ENCODE results near the gene FOXF1. TPM values are rescaled to one million over a fixed set of nuclear protein-coding genes. Genes with fewer than 3 reads are reported as not detected.

FOXF1 gene
- total and polyA plus RNA-seq, 7 experiments from 2014 or later = not detected

GRCh38 chr16:86495756-86496261 is 14.5 kb upstream of the FOXF1 start:
- no peak for ATAC-seq
- Histone ChIP-seq H3K36me3 (ENCODE audit: control insufficient read depth in 2 of 3, insufficient read depth in 3 of 3, low read length in 3 of 3) (no peaks in the 10 kb centered on the region), H3K4me1 (ENCODE audit: control insufficient read depth in 2 of 2, insufficient read depth in 2 of 2, low read length in 2 of 2) (no peaks in the 10 kb centered on the region), H3K4me3 (ENCODE audit: low read length) (no peak overlapping the region), H3K9me3 (ENCODE audit: control insufficient read depth in 2 of 3, low read length in 3 of 3) (no peaks in the 10 kb centered on the region), H3K27me3 (ENCODE audit: control insufficient read depth in 2 of 2, insufficient read depth in 2 of 2, low read length in 2 of 2) (no peaks in the 10 kb centered on the region), H3K27ac (ENCODE audit: low read depth, low read length) (no peak overlapping the region)
- POLR2A ChIA-PET = no interaction called here
- Mint-ChIP-seq H3K9me3 (peaks cover 0 to 2% (median 0%) of the 10 kb centered on the region in 11 donors), H3K27me3 (peaks cover 58 to 87% (median 74%) of the 10 kb centered on the region in 5 donors), H3K4me3 (no peak overlapping the region), H3K27ac (no peak overlapping the region), H3K4me1 (peaks cover 0 to 8% (median 4%) of the 10 kb centered on the region in 7 donors), H3K36me3 (no peaks in the 10 kb centered on the region)
- CTCF ChIA-PET = no interaction called here
- intact Hi-C loops (cut with micrococcal nuclease) = loop anchor here in 1 of 2 donors (1.0 kb wide), 1 partner anchor 13 kb away; no protein-coding TSS in a partner anchor
- DNase-seq = no peak

- H3K36me3 Mint-ChIP-seq = no peaks in the 10 kb centered on the region
- intact Hi-C loops (cut with micrococcal nuclease) = loop anchor here in 1 of 2 donors (1.0 kb wide), 1 partner anchor 13 kb away; no protein-coding TSS in a partner anchor
These were observed 13.9 kb upstream of the FOXF1 start for GRCh38 chr16:86496262-86496928.

GRCh38 chr16:86496929-86497461 is 13.3 kb upstream of the FOXF1 start:
- Mint-ChIP-seq H3K4me1 (peaks cover 0 to 8% (median 4%) of the 10 kb centered on the region in 7 donors), H3K4me3 (peak overlapping the region in 2 of 10 donors; percentile 45 to 53), H3K36me3 (no peaks in the 10 kb centered on the region), H3K27me3 (peaks cover 58 to 91% (median 72%) of the 10 kb centered on the region in 5 donors), H3K27ac (peak overlapping the region in 1 of 9 donors; percentile 58), H3K9me3 (peaks cover 0 to 2% (median 0%) of the 10 kb centered on the region in 11 donors)
- Histone ChIP-seq H3K9me3 (ENCODE audit: control insufficient read depth in 2 of 3, low read length in 3 of 3) (no peaks in the 10 kb centered on the region), H3K27me3 (ENCODE audit: control insufficient read depth in 2 of 2, insufficient read depth in 2 of 2, low read length in 2 of 2) (peaks cover 0 to 3% of the 10 kb centered on the region in 2 donors), H3K36me3 (ENCODE audit: control insufficient read depth in 2 of 3, insufficient read depth in 3 of 3, low read length in 3 of 3) (no peaks in the 10 kb centered on the region), H3K27ac (ENCODE audit: low read depth, low read length) (no peak overlapping the region), H3K4me1 (ENCODE audit: control insufficient read depth in 2 of 2, insufficient read depth in 2 of 2, low read length in 2 of 2) (no peaks in the 10 kb centered on the region), H3K4me3 (ENCODE audit: low read length) (no peak overlapping the region)
- ChIA-PET CTCF (no interaction called here), POLR2A (no interaction called here)
- ATAC-seq (no peak), DNase-seq (no peak)
- intact Hi-C loops (cut with micrococcal nuclease) = loop anchor here in 1 of 2 donors (1.0 kb wide), 1 partner anchor 12 kb away; no protein-coding TSS in a partner anchor

More at GRCh38 chr16:86496262-86496928, 13.9 kb upstream of the FOXF1 start:
- Mint-ChIP-seq H3K27ac (peak overlapping the region in 1 of 9 donors; percentile 58), H3K4me3 (peak overlapping the region in 2 of 10 donors; percentile 45 to 53), H3K4me1 (peaks cover 0 to 8% (median 4%) of the 10 kb centered on the region in 7 donors), H3K9me3 (peaks cover 0 to 2% (median 0%) of the 10 kb centered on the region in 11 donors), H3K27me3 (peaks cover 58 to 87% (median 74%) of the 10 kb centered on the region in 5 donors)
- ATAC-seq = no peak
- Histone ChIP-seq H3K4me1 (ENCODE audit: control insufficient read depth in 2 of 2, insufficient read depth in 2 of 2, low read length in 2 of 2) (no peaks in the 10 kb centered on the region), H3K27ac (ENCODE audit: low read depth, low read length) (no peak overlapping the region), H3K27me3 (ENCODE audit: control insufficient read depth in 2 of 2, insufficient read depth in 2 of 2, low read length in 2 of 2) (no peaks in the 10 kb centered on the region), H3K36me3 (ENCODE audit: control insufficient read depth in 2 of 3, insufficient read depth in 3 of 3, low read length in 3 of 3) (no peaks in the 10 kb centered on the region), H3K4me3 (ENCODE audit: low read length) (no peak overlapping the region), H3K9me3 (ENCODE audit: control insufficient read depth in 2 of 3, low read length in 3 of 3) (no peaks in the 10 kb centered on the region)
- ChIA-PET CTCF (no interaction called here), POLR2A (no interaction called here)
- DNase-seq = no peak

GRCh38 chr16:86497551-86498021 is 12.7 kb upstream of the FOXF1 start:
- Histone ChIP-seq H3K4me1 (ENCODE audit: control insufficient read depth in 2 of 2, insufficient read depth in 2 of 2, low read length in 2 of 2) (no peaks in the 10 kb centered on the region), H3K27ac (ENCODE audit: low read depth, low read length) (no peak overlapping the region), H3K9me3 (ENCODE audit: control insufficient read depth in 2 of 3, low read length in 3 of 3) (no peaks in the 10 kb centered on the region), H3K27me3 (ENCODE audit: control insufficient read depth in 2 of 2, insufficient read depth in 2 of 2, low read length in 2 of 2) (peaks cover 0 to 9% of the 10 kb centered on the region in 2 donors), H3K4me3 (ENCODE audit: low read length) (no peak overlapping the region), H3K36me3 (ENCODE audit: control insufficient read depth in 2 of 3, insufficient read depth in 3 of 3, low read length in 3 of 3) (no peaks in the 10 kb centered on the region)
- no peaks in the 10 kb centered on the region for H3K36me3 Mint-ChIP-seq
- ATAC-seq (no peak), DNase-seq (no peak)
- H3K27me3 Mint-ChIP-seq = peaks cover 58 to 92% (median 72%) of the 10 kb centered on the region in 5 donors
- ChIA-PET CTCF (no interaction called here), POLR2A (no interaction called here)
- H3K27ac Mint-ChIP-seq = no peak overlapping the region
- H3K9me3 Mint-ChIP-seq = peaks cover 0 to 2% (median 0%) of the 10 kb centered on the region in 11 donors
- no peak overlapping the region for H3K4me3 Mint-ChIP-seq
- intact Hi-C loops (cut with micrococcal nuclease) = no loop called here
- peaks cover 0 to 8% (median 4%) of the 10 kb centered on the region in 7 donors for H3K4me1 Mint-ChIP-seq

GRCh38 chr16:86498155-86498670 is 12.1 kb upstream of the FOXF1 start:
- DNase-seq (no peak), ATAC-seq (no peak)
- no peaks in the 10 kb centered on the region for H3K9me3 Mint-ChIP-seq
- Histone ChIP-seq H3K27ac (ENCODE audit: low read depth, low read length) (no peak overlapping the region), H3K4me1 (ENCODE audit: control insufficient read depth in 2 of 2, insufficient read depth in 2 of 2, low read length in 2 of 2) (no peaks in the 10 kb centered on the region), H3K4me3 (ENCODE audit: low read length) (no peak overlapping the region), H3K27me3 (ENCODE audit: control insufficient read depth in 2 of 2, insufficient read depth in 2 of 2, low read length in 2 of 2) (peaks cover 2 to 9% of the 10 kb centered on the region in 2 donors), H3K36me3 (ENCODE audit: control insufficient read depth in 2 of 3, insufficient read depth in 3 of 3, low read length in 3 of 3) (no peaks in the 10 kb centered on the region), H3K9me3 (ENCODE audit: control insufficient read depth in 2 of 3, low read length in 3 of 3) (no peaks in the 10 kb centered on the region)
- peaks cover 60 to 92% (median 73%) of the 10 kb centered on the region in 5 donors for H3K27me3 Mint-ChIP-seq
- POLR2A ChIA-PET = no interaction called here
- intact Hi-C loops (cut with micrococcal nuclease) = no loop called here
- H3K27ac Mint-ChIP-seq = peak overlapping the region in 1 of 9 donors; percentile 72
- CTCF ChIA-PET = no interaction called here
- H3K4me1 Mint-ChIP-seq = peaks cover 0 to 8% (median 4%) of the 10 kb centered on the region in 7 donors
- peak overlapping the region in 1 of 10 donors; percentile 9 for H3K4me3 Mint-ChIP-seq
- H3K36me3 Mint-ChIP-seq = no peaks in the 10 kb centered on the region

GRCh38 chr16:86498671-86499439 is 11.5 kb upstream of the FOXF1 start:
- peaks cover 4 to 9% of the 10 kb centered on the region in 2 donors for H3K27me3 ChIP-seq (ENCODE audit: control insufficient read depth in 2 of 2, insufficient read depth in 2 of 2, low read length in 2 of 2)
- Mint-ChIP-seq H3K4me1 (peaks cover 0 to 8% (median 4%) of the 10 kb centered on the region in 7 donors), H3K4me3 (no peak overlapping the region), H3K27me3 (peaks cover 63 to 94% (median 76%) of the 10 kb centered on the region in 5 donors), H3K9me3 (no peaks in the 10 kb centered on the region), H3K36me3 (no peaks in the 10 kb centered on the region), H3K27ac (peak overlapping the region in 1 of 9 donors; percentile 46)
- no peaks in the 10 kb centered on the region for H3K9me3 ChIP-seq (ENCODE audit: control insufficient read depth in 2 of 3, low read length in 3 of 3)
- CTCF ChIA-PET = no interaction called here
- ATAC-seq = no peak
- no peaks in the 10 kb centered on the region for H3K4me1 ChIP-seq (ENCODE audit: control insufficient read depth in 2 of 2, insufficient read depth in 2 of 2, low read length in 2 of 2)
- intact Hi-C loops (cut with micrococcal nuclease) = no loop called here
- H3K36me3 ChIP-seq (ENCODE audit: control insufficient read depth in 2 of 3, insufficient read depth in 3 of 3, low read length in 3 of 3) = no peaks in the 10 kb centered on the region
- POLR2A ChIA-PET = no interaction called here
- DNase-seq = no peak
- H3K27ac ChIP-seq (ENCODE audit: low read depth, low read length) = no peak overlapping the region
- no peak overlapping the region for H3K4me3 ChIP-seq (ENCODE audit: low read length)

All from naive thymus-derived CD4-positive, alpha-beta T cell (primary cell).